Lower leg skin (tissue), 3 donors: ENCODE measurements around the gene MAD1L1.

Source experiments
- POLR2A ChIP-seq, 2 donors: fragments of 450-650 bp; IDR thresholded peaks; one replicate each; pipeline ENCODE4 v1.6.1; 2016 to 2017; ENCODE audit warnings: antibody characterized with exemption in 2 of 2, mild to moderate bottlenecking in 1 of 2, moderate library complexity in 1 of 2
- TF ChIP-seq, protein P1 (sequence below), 3 donors: fragments of 450-650 bp; IDR thresholded peaks; one replicate each; pipeline ENCODE4 v1.5.1; 2016; ENCODE audit warnings: antibody characterized with exemption in 3 of 3, mild to moderate bottlenecking in 3 of 3, moderate library complexity in 2 of 3

DNA sequence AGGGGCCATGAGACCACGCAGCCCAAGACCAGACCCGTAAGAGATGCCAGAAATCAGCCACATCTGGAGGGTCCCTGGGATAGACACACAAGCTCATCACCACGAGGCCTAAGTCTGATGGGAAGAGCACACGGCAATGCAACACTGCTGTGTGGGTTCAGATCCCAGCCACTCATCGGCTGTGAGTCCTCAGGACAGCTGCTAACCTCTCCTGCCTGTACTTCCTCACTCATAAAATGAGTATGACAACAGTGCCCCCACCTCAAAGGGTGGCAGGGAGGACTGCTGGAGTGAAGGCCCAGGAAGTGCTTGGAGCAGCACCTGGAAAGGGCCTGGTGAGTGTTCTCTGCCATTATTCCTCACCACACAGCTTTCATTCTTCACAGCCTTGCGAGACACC is 60.9 kb downstream of the MAD1L1 start:
- TF ChIP-seq, protein P1, sequence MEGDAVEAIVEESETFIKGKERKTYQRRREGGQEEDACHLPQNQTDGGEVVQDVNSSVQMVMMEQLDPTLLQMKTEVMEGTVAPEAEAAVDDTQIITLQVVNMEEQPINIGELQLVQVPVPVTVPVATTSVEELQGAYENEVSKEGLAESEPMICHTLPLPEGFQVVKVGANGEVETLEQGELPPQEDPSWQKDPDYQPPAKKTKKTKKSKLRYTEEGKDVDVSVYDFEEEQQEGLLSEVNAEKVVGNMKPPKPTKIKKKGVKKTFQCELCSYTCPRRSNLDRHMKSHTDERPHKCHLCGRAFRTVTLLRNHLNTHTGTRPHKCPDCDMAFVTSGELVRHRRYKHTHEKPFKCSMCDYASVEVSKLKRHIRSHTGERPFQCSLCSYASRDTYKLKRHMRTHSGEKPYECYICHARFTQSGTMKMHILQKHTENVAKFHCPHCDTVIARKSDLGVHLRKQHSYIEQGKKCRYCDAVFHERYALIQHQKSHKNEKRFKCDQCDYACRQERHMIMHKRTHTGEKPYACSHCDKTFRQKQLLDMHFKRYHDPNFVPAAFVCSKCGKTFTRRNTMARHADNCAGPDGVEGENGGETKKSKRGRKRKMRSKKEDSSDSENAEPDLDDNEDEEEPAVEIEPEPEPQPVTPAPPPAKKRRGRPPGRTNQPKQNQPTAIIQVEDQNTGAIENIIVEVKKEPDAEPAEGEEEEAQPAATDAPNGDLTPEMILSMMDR (IDR thresholded peaks at IDR 0.05): no peak
- TF ChIP-seq POLR2A (IDR thresholded peaks at IDR 0.05): no peak
